Mesenchymal stem cell (in vitro differentiated cells and primary cell): ENCODE results near the gene IARS2.
A peak's percentile ranks its signal among the peaks of the same experiment; 100 is the strongest.

Experiments
- DNase-seq: peaks from one replicate; pipeline ENCODE4 v3.0.0-alpha.2; 2013
- H2AFZ ChIP-seq: one replicate; pipeline ENCODE4 v1.6.1; 2013; ENCODE audit warnings: low read depth, mild to moderate bottlenecking, control low read depth, inconsistent platforms, low read length, moderate library complexity
- H2AK5ac ChIP-seq: 2 replicates; pipeline ENCODE4 v1.6.1; 2013; ENCODE audit warnings: low read length, moderate library complexity, mild to moderate bottlenecking, inconsistent platforms; ENCODE audit not compliant: severe bottlenecking
- H2BK120ac ChIP-seq: one replicate; pipeline ENCODE4 v1.6.1; 2013; ENCODE audit warnings: low read depth, mild to moderate bottlenecking, inconsistent platforms, low read length, moderate library complexity
- H2BK12ac ChIP-seq, 2 experiments: one replicate each; pipeline ENCODE4 v1.6.1; 2013; ENCODE audit warnings: inconsistent platforms in 2 of 2, low read length in 2 of 2, mild to moderate bottlenecking in 2 of 2, moderate library complexity in 2 of 2, control low read depth in 1 of 2
- H2BK15ac ChIP-seq: one replicate; pipeline ENCODE4 v1.6.1; 2013; ENCODE audit warnings: mild to moderate bottlenecking, low read depth, inconsistent platforms; ENCODE audit not compliant: poor library complexity, severe bottlenecking
- H2BK5ac ChIP-seq: 2 replicates; pipeline ENCODE4 v1.6.1; 2013; ENCODE audit warnings: low read depth, mild to moderate bottlenecking, low read length, control low read depth, inconsistent platforms; ENCODE audit not compliant: poor library complexity, severe bottlenecking
- H3K14ac ChIP-seq, 2 experiments: one replicate each; pipeline ENCODE4 v1.6.1; 2013; ENCODE audit warnings: inconsistent platforms in 2 of 2, low read length in 2 of 2, control low read depth in 1 of 2, mild to moderate bottlenecking in 1 of 2, moderate library complexity in 1 of 2
- H3K18ac ChIP-seq, 2 experiments: one replicate each; pipeline ENCODE4 v1.6.1; 2013; ENCODE audit warnings: inconsistent platforms in 2 of 2, low read length in 2 of 2, control low read depth in 1 of 2, low read depth in 1 of 2, mild to moderate bottlenecking in 1 of 2
- H3K23ac ChIP-seq, 2 experiments: one replicate each; pipeline ENCODE4 v1.6.1; 2013; ENCODE audit warnings: inconsistent platforms in 2 of 2, low read length in 2 of 2, mild to moderate bottlenecking in 2 of 2, moderate library complexity in 2 of 2, control low read depth in 1 of 2
- H3K27ac ChIP-seq: 2 replicates; pipeline ENCODE4 v1.5.1; 2013; ENCODE audit warnings: mild to moderate bottlenecking, moderate library complexity, low read length, control low read depth, inconsistent platforms; ENCODE audit not compliant: poor library complexity, severe bottlenecking
- H3K27me3 ChIP-seq, 2 experiments: 2 replicates each; pipeline versions ENCODE4 v1.6.1 to v1.7.0; 2013; ENCODE audit warnings: low read length in 2 of 2, mild to moderate bottlenecking in 2 of 2, moderate library complexity in 2 of 2, control low read depth in 1 of 2, inconsistent platforms in 1 of 2; ENCODE audit not compliant: control insufficient read depth in 1 of 2, insufficient read depth in 1 of 2
- H3K36me3 ChIP-seq, 2 experiments: 2 replicates each; pipeline versions ENCODE4 v1.6.1 to v1.7.0; 2013; ENCODE audit warnings: low read length in 2 of 2, control low read depth in 1 of 2, inconsistent platforms in 1 of 2, low read depth in 1 of 2, mild to moderate bottlenecking in 1 of 2; ENCODE audit not compliant: insufficient read depth in 2 of 2, control insufficient read depth in 1 of 2
- H3K4ac ChIP-seq, 2 experiments: one replicate each; pipeline ENCODE4 v1.6.1; 2013; ENCODE audit warnings: inconsistent platforms in 2 of 2, low read length in 2 of 2, mild to moderate bottlenecking in 2 of 2, moderate library complexity in 2 of 2, control low read depth in 1 of 2, low read depth in 1 of 2
- H3K4me1 ChIP-seq: 2 replicates; pipeline ENCODE4 v1.6.1; 2013; ENCODE audit warnings: low read depth, low read length, control low read depth; ENCODE audit not compliant: control insufficient read depth, insufficient read depth
- H3K4me2 ChIP-seq: 2 replicates; pipeline ENCODE4 v1.6.1; 2013; ENCODE audit warnings: low read length, mild to moderate bottlenecking, inconsistent platforms; ENCODE audit not compliant: poor library complexity, severe bottlenecking
- H3K4me3 ChIP-seq, 2 experiments: 2 replicates each; pipeline versions ENCODE4 v1.5.1 to v1.7.0; 2013; ENCODE audit warnings: low read length in 2 of 2, mild to moderate bottlenecking in 2 of 2, control low read depth in 1 of 2, low read depth in 1 of 2; ENCODE audit not compliant: insufficient read depth in 1 of 2
- H3K79me1 ChIP-seq: replicated peaks from 2 replicates; pipeline ENCODE4 v1.6.1; 2013; ENCODE audit warnings: mild to moderate bottlenecking, control low read depth, low read length, inconsistent platforms; ENCODE audit not compliant: poor library complexity, severe bottlenecking
- H3K9ac ChIP-seq: 2 replicates; pipeline ENCODE4 v1.7.0; 2013; ENCODE audit warnings: mild to moderate bottlenecking, low read length, moderate library complexity
- H3K9me3 ChIP-seq: 2 replicates; pipeline ENCODE4 v1.7.0; 2013; ENCODE audit warnings: mild to moderate bottlenecking, low read length; ENCODE audit not compliant: control insufficient read depth
- H4K8ac ChIP-seq: one replicate; pipeline ENCODE4 v1.6.1; 2013; ENCODE audit warnings: inconsistent platforms, mild to moderate bottlenecking, low read length, moderate library complexity
- H4K91ac ChIP-seq: one replicate; pipeline ENCODE4 v1.6.1; 2013; ENCODE audit warnings: mild to moderate bottlenecking, low read length, inconsistent platforms
- WGBS: methylation state at CpG from one replicate; pipeline ENCODE4 v1.1.7; 2013; ENCODE audit warnings: mixed read lengths; 5-methylcytosine and 5-hydroxymethylcytosine counted together

The IARS2 gene

DNA sequence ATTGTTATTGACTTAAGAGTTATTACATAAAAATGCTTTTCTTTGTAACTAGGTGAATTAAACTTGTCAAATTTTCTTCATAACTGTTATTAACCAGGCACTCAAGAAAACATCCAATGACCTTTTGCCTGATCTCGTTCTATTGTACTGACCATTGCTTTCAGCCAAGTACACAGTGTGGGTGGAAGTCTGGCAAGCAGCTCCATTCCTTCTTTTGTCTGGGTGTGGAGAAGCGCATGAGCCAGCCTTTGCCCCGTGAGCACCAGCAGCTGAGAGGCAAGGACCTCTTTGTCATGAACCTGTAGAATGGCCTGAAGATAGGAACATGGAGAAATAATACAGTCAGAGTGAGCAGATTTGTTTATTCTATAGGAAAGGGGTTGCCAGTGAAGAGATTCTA, 57.5 kb downstream of the IARS2 start:
- Histone ChIP-seq H3K79me1 (peaks cover 4% of the 10 kb centered on the region), H2BK5ac (no peak overlapping the region), H3K4ac (no peak overlapping the region), H3K18ac (no peak overlapping the region), H3K27me3 (no peaks in the 10 kb centered on the region), H2BK12ac (no peak overlapping the region), H3K23ac (no peak overlapping the region), H3K14ac (no peak overlapping the region), H3K36me3 (peaks cover 10 to 93% of the 10 kb centered on the region in 2 experiments), H3K4me2 (no peak overlapping the region), H3K9ac (peak overlapping the region; percentile 17), H2BK15ac (no peak overlapping the region), H4K91ac (no peak overlapping the region), H2AK5ac (no peak overlapping the region), H2AFZ (no peak overlapping the region), H3K27ac (no peak overlapping the region), H3K4me3 (no peak overlapping the region), H2BK120ac (no peak overlapping the region), H4K8ac (no peak overlapping the region), H3K4me1 (no peaks in the 10 kb centered on the region), H3K9me3 (no peaks in the 10 kb centered on the region)
- DNase-seq = no peak
- WGBS = 96% methylated on average over 3 of the region's 3 CpGs

DNA sequence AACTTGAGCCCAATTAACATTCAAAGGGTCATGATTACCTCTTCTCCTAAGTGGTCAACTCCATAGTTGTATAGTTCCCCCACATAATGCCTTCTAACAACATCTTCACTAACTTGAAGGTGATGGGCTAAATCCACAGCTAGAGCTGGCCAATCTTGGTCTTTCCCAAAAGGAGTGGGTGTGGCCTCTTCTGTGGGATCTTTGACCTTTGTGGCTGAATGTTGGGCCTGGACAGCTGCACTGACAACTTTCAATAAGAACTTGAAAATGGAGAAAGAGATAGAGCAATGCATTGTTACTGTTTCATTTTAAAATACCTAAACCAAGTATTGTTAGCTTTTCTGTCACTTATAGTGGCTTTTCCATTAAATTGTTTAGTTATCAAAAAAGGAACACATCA, 59.2 kb downstream of the IARS2 start:
- no peak overlapping the region for H3K14ac ChIP-seq
- no peak overlapping the region for H3K27ac ChIP-seq
- peaks cover 4% of the 10 kb centered on the region for H3K79me1 ChIP-seq
- H2BK5ac ChIP-seq = no peak overlapping the region
- H3K4ac ChIP-seq = no peak overlapping the region
- no peak overlapping the region for H3K18ac ChIP-seq
- H4K91ac ChIP-seq = no peak overlapping the region
- DNase-seq = no peak
- no peak overlapping the region for H2BK120ac ChIP-seq
- no peak overlapping the region for H2BK15ac ChIP-seq
- H2BK12ac ChIP-seq = no peak overlapping the region
- H3K27me3 ChIP-seq = no peaks in the 10 kb centered on the region
- H3K9ac ChIP-seq = no peak overlapping the region
- no peaks in the 10 kb centered on the region for H3K9me3 ChIP-seq
- no peak overlapping the region for H3K4me3 ChIP-seq
- H3K4me2 ChIP-seq = no peak overlapping the region
- no peak overlapping the region for H3K23ac ChIP-seq
- no peak overlapping the region for H2AK5ac ChIP-seq
- no peak overlapping the region for H4K8ac ChIP-seq
- H3K36me3 ChIP-seq = peaks cover 13 to 94% of the 10 kb centered on the region in 2 experiments
- H2AFZ ChIP-seq = no peak overlapping the region
- H3K4me1 ChIP-seq = no peaks in the 10 kb centered on the region

DNA sequence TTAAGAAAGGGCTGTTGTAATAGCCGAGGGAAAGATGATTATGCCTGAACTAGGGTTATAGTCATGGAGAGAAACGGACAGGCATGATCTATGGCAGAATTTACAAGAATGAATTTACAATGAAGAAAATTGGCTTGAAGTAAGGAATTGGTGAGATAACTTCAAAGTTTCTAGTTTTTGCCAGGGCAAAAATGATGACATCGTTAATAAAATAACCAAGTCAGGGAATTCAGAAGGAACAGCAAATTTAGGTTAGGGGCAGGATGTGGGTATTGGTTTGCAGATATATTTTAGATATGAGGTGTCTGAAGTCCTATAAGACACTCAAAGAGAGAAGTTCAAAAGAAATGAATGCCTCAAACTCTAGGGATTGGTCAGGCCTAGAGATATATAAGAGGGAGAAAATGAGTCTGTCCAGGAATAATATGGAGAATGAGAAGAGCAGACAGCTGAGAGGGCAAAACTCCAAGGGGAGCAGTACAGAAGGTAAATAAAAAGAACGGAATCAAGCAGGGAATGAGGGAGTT, 62.8 kb downstream of the IARS2 start:
- whole genome bisulfite sequencing = 97% methylated on average over 4 of the region's 4 CpGs
- Histone ChIP-seq H3K4me1 (no peaks in the 10 kb centered on the region), H3K4me2 (no peak overlapping the region), H3K4ac (no peak overlapping the region), H3K36me3 (peaks cover 14 to 92% of the 10 kb centered on the region in 2 experiments), H2AFZ (no peak overlapping the region), H4K91ac (no peak overlapping the region), H3K27ac (no peak overlapping the region), H2BK120ac (no peak overlapping the region), H3K27me3 (no peaks in the 10 kb centered on the region), H3K79me1 (peaks cover 12% of the 10 kb centered on the region), H4K8ac (no peak overlapping the region), H2BK15ac (no peak overlapping the region), H3K18ac (no peak overlapping the region), H2BK12ac (no peak overlapping the region), H3K4me3 (no peak overlapping the region), H3K14ac (no peak overlapping the region), H3K9ac (no peak overlapping the region), H2BK5ac (no peak overlapping the region), H3K9me3 (no peaks in the 10 kb centered on the region), H3K23ac (no peak overlapping the region), H2AK5ac (no peak overlapping the region)
- DNase-seq = no peak

DNA sequence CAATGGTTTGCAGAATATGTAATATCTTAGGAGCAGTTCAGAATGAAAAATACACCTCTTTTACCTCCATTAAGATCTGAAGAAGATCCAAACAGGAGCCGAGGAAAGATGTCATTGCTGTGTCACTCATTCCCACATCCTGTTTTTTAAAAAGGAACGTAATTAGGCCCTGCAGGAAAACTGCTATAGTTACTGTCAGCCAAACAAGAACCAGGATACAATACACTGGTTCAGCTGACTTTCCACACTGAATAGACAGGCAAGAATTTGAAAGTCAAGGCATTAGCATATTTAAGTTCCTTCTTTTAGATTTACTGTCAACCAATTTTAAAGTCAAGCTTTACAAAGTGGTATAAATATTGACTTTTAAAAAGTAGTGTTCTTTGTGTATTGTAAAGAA, 63.8 kb downstream of the IARS2 start:
- no peaks in the 10 kb centered on the region for H3K27me3 ChIP-seq
- H2BK120ac ChIP-seq = no peak overlapping the region
- no peak overlapping the region for H3K4me2 ChIP-seq
- H3K79me1 ChIP-seq = peaks cover 11% of the 10 kb centered on the region
- no peak overlapping the region for H2AFZ ChIP-seq
- no peak overlapping the region for H3K9ac ChIP-seq
- H3K9me3 ChIP-seq = no peaks in the 10 kb centered on the region
- H3K4ac ChIP-seq = no peak overlapping the region
- H3K18ac ChIP-seq = no peak overlapping the region
- H3K23ac ChIP-seq = no peak overlapping the region
- no peak overlapping the region for H2AK5ac ChIP-seq
- no peak overlapping the region for H3K4me3 ChIP-seq
- WGBS = 94% methylated on average over 2 of the region's 2 CpGs
- H2BK12ac ChIP-seq = no peak overlapping the region
- peaks cover 11 to 93% of the 10 kb centered on the region in 2 experiments for H3K36me3 ChIP-seq
- no peaks in the 10 kb centered on the region for H3K4me1 ChIP-seq
- H4K8ac ChIP-seq = no peak overlapping the region
- H3K27ac ChIP-seq = no peak overlapping the region
- H2BK5ac ChIP-seq = no peak overlapping the region
- H4K91ac ChIP-seq = no peak overlapping the region
- no peak overlapping the region for H3K14ac ChIP-seq
- DNase-seq = no peak
- no peak overlapping the region for H2BK15ac ChIP-seq
